Parathyroid adenoma (tissue), 2 donors: ENCODE data around the gene SIRPB1.

ENCODE experiments used
- H2AFZ ChIP-seq: fragments of 300-600 bp; sonication (generic); one replicate; pipeline ENCODE4 v1.7.0; 2017; ENCODE audit warnings: antibody characterized with exemption, mild to moderate bottlenecking
- H3K27ac ChIP-seq: fragments of 300-600 bp; sonication (generic); one replicate; pipeline ENCODE4 v1.7.0; 2017
- H3K27me3 ChIP-seq: fragments of 300-600 bp; sonication (generic); one replicate; pipeline ENCODE4 v1.7.0; 2017; ENCODE audit warnings: low read length; ENCODE audit not compliant: control insufficient read depth, insufficient read depth
- H3K36me3 ChIP-seq: fragments of 300-600 bp; sonication (generic); one replicate; pipeline ENCODE4 v1.7.0; 2017; ENCODE audit warnings: low read length; ENCODE audit not compliant: control insufficient read depth, insufficient read depth
- H3K4me1 ChIP-seq: fragments of 300-600 bp; sonication (generic); one replicate; pipeline ENCODE4 v1.7.0; 2017; ENCODE audit warnings: control low read depth
- H3K4me2 ChIP-seq: fragments of 300-600 bp; sonication (generic); one replicate; pipeline ENCODE4 v1.7.0; 2017; ENCODE audit warnings: low read length
- H3K4me3 ChIP-seq: fragments of 300-600 bp; sonication (generic); one replicate; pipeline ENCODE4 v1.7.0; 2017; ENCODE audit warnings: low read depth, low read length
- H3K79me2 ChIP-seq: fragments of 300-600 bp; sonication (generic); one replicate; pipeline ENCODE4 v1.7.0; 2017; ENCODE audit warnings: control low read depth
- H3K9ac ChIP-seq: fragments of 300-600 bp; sonication (generic); one replicate; pipeline ENCODE4 v1.7.0; 2017; ENCODE audit warnings: mild to moderate bottlenecking
- H3K9me3 ChIP-seq: fragments of 300-600 bp; sonication (generic); one replicate; pipeline ENCODE4 v1.7.0; 2017; ENCODE audit warnings: low read length; ENCODE audit not compliant: control insufficient read depth
- TF ChIP-seq, protein P1 (sequence below): fragments of 300-600 bp; sonication (generic); IDR thresholded peaks from one replicate; pipeline ENCODE4 v1.7.0; 2017; ENCODE audit warnings: antibody characterized with exemption, mild to moderate bottlenecking
- donor health status: primary hyperparathyroidism.

Gene SIRPB1

DNA sequence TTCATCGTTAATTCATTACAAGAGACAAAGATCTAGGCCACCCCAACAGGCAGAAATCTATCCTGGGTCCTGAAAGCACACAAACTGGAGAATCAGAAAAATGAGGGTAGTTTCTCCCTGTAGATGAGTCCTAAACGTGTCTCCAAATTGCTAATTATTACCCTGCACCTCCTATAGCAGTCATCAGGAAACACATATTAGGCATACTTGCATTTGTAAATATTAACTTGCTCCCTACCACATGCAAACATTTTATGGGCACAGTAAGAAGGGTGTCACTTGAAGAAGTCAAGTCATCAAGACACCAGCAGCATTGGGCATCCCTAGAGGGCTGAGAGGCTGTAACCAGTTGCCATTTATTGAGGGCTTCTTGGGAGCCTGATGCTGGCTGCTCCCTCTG is 17.9 kb upstream of the SIRPB1 start:
- Histone ChIP-seq H3K9ac (no peak overlapping the region), H3K9me3 (no peaks in the 10 kb centered on the region), H2AFZ (no peak overlapping the region), H3K4me2 (no peak overlapping the region), H3K27ac (no peak overlapping the region), H3K36me3 (no peaks in the 10 kb centered on the region), H3K4me1 (no peaks in the 10 kb centered on the region), H3K4me3 (no peak overlapping the region), H3K27me3 (no peaks in the 10 kb centered on the region), H3K79me2 (no peaks in the 10 kb centered on the region)
- TF ChIP-seq, protein P1, sequence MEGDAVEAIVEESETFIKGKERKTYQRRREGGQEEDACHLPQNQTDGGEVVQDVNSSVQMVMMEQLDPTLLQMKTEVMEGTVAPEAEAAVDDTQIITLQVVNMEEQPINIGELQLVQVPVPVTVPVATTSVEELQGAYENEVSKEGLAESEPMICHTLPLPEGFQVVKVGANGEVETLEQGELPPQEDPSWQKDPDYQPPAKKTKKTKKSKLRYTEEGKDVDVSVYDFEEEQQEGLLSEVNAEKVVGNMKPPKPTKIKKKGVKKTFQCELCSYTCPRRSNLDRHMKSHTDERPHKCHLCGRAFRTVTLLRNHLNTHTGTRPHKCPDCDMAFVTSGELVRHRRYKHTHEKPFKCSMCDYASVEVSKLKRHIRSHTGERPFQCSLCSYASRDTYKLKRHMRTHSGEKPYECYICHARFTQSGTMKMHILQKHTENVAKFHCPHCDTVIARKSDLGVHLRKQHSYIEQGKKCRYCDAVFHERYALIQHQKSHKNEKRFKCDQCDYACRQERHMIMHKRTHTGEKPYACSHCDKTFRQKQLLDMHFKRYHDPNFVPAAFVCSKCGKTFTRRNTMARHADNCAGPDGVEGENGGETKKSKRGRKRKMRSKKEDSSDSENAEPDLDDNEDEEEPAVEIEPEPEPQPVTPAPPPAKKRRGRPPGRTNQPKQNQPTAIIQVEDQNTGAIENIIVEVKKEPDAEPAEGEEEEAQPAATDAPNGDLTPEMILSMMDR, result no peak

DNA sequence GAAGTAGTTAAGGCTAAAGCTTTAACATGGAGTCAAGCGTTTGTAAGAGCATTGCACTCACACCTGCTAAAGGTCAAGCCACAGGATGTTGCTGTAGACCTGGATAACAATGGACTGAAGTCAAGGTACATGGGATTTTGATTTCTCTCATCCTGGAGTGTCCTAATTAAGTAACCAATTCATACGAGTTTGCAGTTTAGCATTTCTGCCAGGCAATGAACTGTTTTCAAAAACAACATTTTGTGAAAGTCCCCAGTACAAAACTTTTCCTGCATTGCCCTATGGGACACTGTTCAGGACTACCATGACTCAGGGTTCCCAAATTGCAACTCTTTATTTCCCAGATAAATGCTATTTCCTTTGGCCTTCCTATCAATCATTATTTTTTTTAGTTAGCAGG is 17.4 kb upstream of the SIRPB1 start:
- H3K27me3 ChIP-seq, result no peaks in the 10 kb centered on the region
- H3K79me2 ChIP-seq, result no peaks in the 10 kb centered on the region
- H3K4me2 ChIP-seq, result no peak overlapping the region
- H3K4me3 ChIP-seq, result no peak overlapping the region
- TF ChIP-seq, protein P1, result no peak
- H3K4me1 ChIP-seq, result no peaks in the 10 kb centered on the region
- H3K27ac ChIP-seq, result no peak overlapping the region
- no peak overlapping the region for H2AFZ ChIP-seq
- no peaks in the 10 kb centered on the region for H3K9me3 ChIP-seq
- H3K36me3 ChIP-seq, result no peaks in the 10 kb centered on the region
- no peak overlapping the region for H3K9ac ChIP-seq

DNA sequence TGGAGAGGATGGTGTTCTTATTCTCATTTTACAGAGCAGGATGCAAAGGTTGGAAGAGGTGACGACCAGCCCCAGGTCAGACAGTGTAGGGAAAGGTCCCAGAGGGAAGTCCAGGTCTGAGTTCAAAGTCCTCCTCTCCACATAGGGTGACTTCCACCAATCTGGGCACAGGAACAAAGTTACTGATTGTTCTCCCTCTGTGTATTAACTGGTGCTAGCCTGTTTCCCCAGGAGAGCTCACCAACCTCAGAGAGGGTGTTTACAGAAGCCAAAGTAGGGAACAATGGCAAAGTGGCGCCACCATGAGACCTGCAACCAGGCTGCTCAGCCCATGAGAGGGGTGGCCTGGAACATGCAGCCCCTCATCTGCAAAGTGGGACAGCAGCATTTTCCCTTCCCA is 16.8 kb upstream of the SIRPB1 start:
- Histone ChIP-seq H2AFZ (no peak overlapping the region), H3K4me3 (no peak overlapping the region), H3K79me2 (no peaks in the 10 kb centered on the region), H3K4me1 (no peaks in the 10 kb centered on the region), H3K36me3 (no peaks in the 10 kb centered on the region), H3K27ac (no peak overlapping the region), H3K9ac (no peak overlapping the region), H3K9me3 (no peaks in the 10 kb centered on the region), H3K4me2 (no peak overlapping the region), H3K27me3 (no peaks in the 10 kb centered on the region)
- TF ChIP-seq, protein P1, result no peak

DNA sequence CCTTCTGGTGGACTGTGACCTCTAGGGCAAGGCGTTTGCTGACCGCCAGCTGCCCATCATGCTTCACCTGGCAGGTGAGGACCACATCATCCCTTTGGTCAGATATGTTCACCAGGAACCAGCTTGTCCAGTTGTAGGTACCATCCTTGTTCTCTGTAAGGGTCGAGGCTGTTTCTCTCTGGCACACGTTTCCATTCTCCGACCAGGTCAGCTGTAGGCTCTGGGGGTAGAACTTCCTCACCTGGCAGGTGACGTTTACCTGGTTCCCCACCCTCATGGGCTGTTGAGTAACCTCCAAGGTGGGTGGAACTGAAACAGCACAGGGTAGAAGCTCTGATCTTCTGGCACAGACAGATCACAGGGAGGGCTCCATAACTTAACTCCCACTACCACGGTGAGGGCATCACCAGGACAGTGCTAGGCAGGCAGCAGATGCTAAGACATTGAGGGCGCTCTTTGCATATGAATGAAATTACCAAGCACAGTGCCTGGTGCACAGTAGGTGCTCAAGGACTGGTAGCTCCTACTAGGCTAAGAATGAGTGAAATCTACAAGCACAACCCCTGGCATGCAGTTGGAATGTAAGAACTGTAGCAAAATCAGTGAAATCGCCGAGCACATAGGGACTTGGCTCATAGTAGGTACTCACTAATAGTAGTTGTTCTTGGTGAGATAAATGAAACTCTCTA is 15.6 kb upstream of the SIRPB1 start:
- H3K36me3 ChIP-seq, result no peaks in the 10 kb centered on the region
- H3K4me1 ChIP-seq, result no peaks in the 10 kb centered on the region
- no peaks in the 10 kb centered on the region for H3K79me2 ChIP-seq
- H3K4me2 ChIP-seq, result no peak overlapping the region
- H3K9ac ChIP-seq, result no peak overlapping the region
- no peak overlapping the region for H3K4me3 ChIP-seq
- H2AFZ ChIP-seq, result no peak overlapping the region
- H3K27me3 ChIP-seq, result no peaks in the 10 kb centered on the region
- H3K27ac ChIP-seq, result no peak overlapping the region
- no peaks in the 10 kb centered on the region for H3K9me3 ChIP-seq
- TF ChIP-seq, protein P1, result no peak

DNA sequence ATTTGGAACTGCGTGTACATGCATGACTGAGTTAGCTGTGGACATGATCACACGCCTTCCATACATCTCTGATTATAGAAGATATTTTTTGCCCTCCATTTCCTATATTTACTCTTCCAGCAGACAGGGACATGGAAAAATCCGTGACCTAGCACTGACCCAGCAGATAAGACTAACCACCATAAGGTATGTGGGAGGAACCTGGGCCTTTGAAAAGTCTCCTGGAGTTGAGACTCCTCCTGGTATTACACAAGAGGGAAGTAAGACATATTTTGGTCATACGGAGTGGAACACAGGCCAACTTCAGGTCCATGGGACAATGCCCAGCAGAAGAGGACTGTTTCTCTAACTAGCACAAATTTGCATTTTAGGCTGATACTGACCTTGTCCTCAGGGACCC is 13.7 kb upstream of the SIRPB1 start:
- Histone ChIP-seq H3K4me2 (no peak overlapping the region), H3K27me3 (no peaks in the 10 kb centered on the region), H3K9ac (no peak overlapping the region), H3K4me1 (no peaks in the 10 kb centered on the region), H3K79me2 (no peaks in the 10 kb centered on the region), H3K27ac (no peak overlapping the region), H3K9me3 (no peaks in the 10 kb centered on the region), H3K36me3 (no peaks in the 10 kb centered on the region), H3K4me3 (no peak overlapping the region), H2AFZ (no peak overlapping the region)
- TF ChIP-seq, protein P1, result no peak
